Natural killer cell treated with Interleukin-12 subunit alpha and Interleukin-12 subunit beta and Interleukin-15 and Interleukin-18, amount 100 ng/mL, for 72 hours (primary cell): ENCODE results near the gene RCN1. TPM values are rescaled to one million over a fixed set of nuclear protein-coding genes. Genes with fewer than 3 reads are reported as not detected.
A peak's percentile ranks its signal among the peaks of the same experiment; 100 is the strongest.
"Not testable (repeated sequence)": the region's sequence is repeated elsewhere in the genome, so short reads cannot be mapped to it uniquely, and the experiment has no call there.

Experiments
- ATAC-seq, 2 donors: fragments of 150-1000 bp; cut with Tn5 transposase in 1 of 2; sonication (Bioruptor Pico), chemical (Tn5 transposase) in 1 of 2; 2 replicates each; pipeline ENCODE4 v1.10.0; 2021
- DNase-seq: peaks from one replicate; pipeline ENCODE4 v3.0.0; 2022; ENCODE audit warnings: low spot score
- H3K27ac Mint-ChIP-seq, 2 donors: 1 replicate in 1 of 2; 2 replicates in 1 of 2; pipeline ENCODE4 v1.8.0; 2022; ENCODE audit warnings: mixed read lengths in 2 of 2, mild to moderate bottlenecking in 1 of 2, moderate library complexity in 1 of 2
- H3K27me3 Mint-ChIP-seq, 2 donors: 1 replicate in 1 of 2; 2 replicates in 1 of 2; pipeline ENCODE4 v1.8.0; 2022; ENCODE audit warnings: mixed read lengths in 2 of 2
- H3K36me3 Mint-ChIP-seq: one replicate; pipeline ENCODE4 v1.8.0; 2022; ENCODE audit warnings: mixed read lengths
- H3K4me1 Mint-ChIP-seq, 2 donors: 1 replicate in 1 of 2; 2 replicates in 1 of 2; pipeline ENCODE4 v1.8.0; 2022; ENCODE audit warnings: low read depth in 2 of 2, mixed read lengths in 2 of 2, mild to moderate bottlenecking in 1 of 2
- H3K4me3 Mint-ChIP-seq: one replicate; pipeline ENCODE4 v1.8.0; 2022; ENCODE audit warnings: mixed read lengths
- H3K9me3 Mint-ChIP-seq: 2 replicates; pipeline ENCODE4 v1.8.0; 2022; ENCODE audit warnings: mixed read lengths
- total RNA-seq, 2 donors: library from RNA; stranded (reverse); gene quantifications; one replicate each; pipeline ENCODE4 v1.2.3, GENCODE V29; 2022

RCN1 gene
- total RNA-seq, 2 donors from 2014 or later = 22.8 to 25.7 TPM

DNA sequence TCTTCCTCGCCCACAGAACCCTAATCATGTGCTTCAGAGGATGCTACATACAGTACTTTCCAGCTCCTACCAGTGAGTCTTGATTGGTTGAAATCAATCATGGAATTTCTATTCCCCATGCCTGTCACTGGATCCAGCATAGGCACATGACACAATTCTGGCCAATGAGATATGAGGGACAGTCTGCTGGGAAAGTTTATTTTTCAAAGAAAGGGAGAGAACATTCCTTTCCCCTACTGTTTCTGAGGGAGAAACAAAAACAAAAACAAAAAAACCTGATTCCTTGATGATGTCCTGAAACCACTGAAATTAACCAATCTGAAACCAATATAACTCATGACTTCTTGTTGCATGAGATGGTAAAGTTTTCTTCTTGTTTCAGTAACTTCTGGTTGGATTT lies 3.3 kb upstream of the RCN1 start:
- Mint-ChIP-seq H3K27me3 (peaks cover 13 to 22% of the 10 kb centered on the region in 2 donors), H3K4me3 (no peak overlapping the region), H3K9me3 (no peaks in the 10 kb centered on the region), H3K27ac (no peak overlapping the region), H3K4me1 (peaks cover 16 to 21% of the 10 kb centered on the region in 2 donors), H3K36me3 (no peaks in the 10 kb centered on the region)
- ATAC-seq (no peak), DNase-seq (no peak)

DNA sequence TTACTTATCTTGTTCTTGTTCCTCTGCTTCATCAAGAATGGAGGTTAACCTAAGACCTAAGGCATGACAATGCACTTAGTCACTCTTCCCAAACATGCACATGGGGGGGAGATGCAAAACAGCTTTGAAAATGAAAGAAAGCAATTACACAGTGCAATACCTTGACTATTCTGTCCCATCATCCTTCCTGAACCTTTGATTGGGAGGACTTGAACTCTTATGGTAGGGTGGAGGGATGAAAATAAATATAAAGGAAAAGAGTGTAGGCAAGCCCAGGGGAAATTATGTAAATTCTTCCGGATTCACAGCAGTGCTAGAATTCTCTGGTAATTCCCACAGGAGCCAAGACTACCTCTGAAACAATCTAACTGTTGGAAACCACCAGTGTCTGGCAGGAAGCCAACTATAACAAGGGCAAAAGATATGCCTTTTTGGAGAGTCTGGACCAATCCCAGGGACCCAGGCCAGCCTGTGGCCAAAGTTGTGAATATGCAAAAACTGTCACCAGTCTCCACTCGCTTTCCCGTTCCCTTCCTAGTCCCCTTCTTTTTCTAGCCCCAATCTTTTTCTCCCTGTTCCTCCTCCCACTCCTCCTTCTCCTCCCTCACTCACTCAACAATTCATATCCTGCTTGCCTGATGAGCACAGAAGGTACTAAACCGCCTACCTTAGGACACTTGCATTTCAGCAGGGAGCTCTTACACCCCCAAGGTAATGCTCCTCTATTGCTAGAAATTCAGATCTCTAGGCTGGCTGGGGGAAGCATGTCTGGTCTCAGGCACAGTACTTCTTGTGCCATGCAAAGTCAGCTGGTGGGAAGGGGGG lies 2.5 kb upstream of the RCN1 start:
- peaks cover 22 to 27% of the 10 kb centered on the region in 2 donors for H3K4me1 Mint-ChIP-seq
- peak overlapping the region in 1 of 2 donors; percentile 10 for H3K27ac Mint-ChIP-seq
- H3K4me3 Mint-ChIP-seq = no peak overlapping the region
- H3K9me3 Mint-ChIP-seq = no peaks in the 10 kb centered on the region
- H3K36me3 Mint-ChIP-seq = no peaks in the 10 kb centered on the region
- ATAC-seq = no peak
- H3K27me3 Mint-ChIP-seq = peaks cover 13 to 22% of the 10 kb centered on the region in 2 donors
- no peak for DNase-seq

DNA sequence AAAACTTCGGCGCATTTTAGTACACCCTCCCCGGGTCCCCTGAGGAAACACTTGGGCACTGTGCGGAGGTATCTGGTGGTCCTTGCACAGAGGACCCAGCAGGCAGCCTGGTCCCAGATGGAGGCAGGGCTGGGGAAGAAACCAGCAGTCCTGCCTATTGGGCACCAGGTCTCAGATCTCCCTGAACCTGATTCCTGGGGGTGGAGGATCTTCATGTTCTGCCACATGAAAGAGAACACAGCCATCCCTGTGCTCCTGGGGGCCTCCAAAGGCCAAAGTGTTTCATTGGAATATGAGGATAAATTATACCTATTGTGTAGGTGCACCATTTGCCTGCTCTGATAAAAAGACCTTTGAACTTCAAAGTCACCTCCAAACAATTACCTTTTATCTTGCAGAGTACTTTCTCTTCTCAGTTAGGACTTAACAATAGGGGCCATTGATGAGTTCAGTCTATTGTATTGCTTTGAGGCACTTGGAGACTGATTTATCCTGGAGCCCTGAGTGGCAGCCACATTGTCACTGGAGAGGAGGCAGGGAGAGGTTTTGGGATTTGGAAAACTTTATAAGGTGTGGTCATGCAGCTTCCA lies 1.8 kb downstream of the RCN1 start:
- DNase-seq = no peak
- peaks cover 0 to 6% of the 10 kb centered on the region in 2 donors for H3K27me3 Mint-ChIP-seq
- peaks cover 38 to 40% of the 10 kb centered on the region in 2 donors for H3K4me1 Mint-ChIP-seq
- H3K9me3 Mint-ChIP-seq = no peaks in the 10 kb centered on the region
- no peak for ATAC-seq
- peak overlapping the region; percentile 69 for H3K4me3 Mint-ChIP-seq
- peak overlapping the region; percentile 71 to 84 for H3K27ac Mint-ChIP-seq
- peaks cover 11% of the 10 kb centered on the region for H3K36me3 Mint-ChIP-seq

DNA sequence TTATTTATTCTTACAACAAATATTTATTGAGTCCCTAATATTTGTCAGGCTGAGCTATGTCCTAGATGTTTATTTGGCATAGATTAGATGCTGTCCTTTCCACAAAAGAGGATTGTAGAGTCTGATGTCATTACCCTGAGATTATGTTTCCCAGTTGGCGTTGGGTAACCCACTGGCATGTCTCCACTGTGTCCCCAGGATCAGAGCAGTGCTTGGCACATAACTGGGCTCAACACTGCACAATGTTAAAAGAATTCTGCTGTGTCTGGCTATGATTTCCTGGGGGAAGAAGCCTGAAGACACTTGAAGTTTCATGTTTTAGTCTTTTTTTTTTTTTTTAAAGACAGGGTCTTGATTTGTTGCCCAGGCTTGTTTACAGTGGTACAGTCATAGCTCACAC lies 4.0 kb downstream of the RCN1 start:
- DNase-seq = no peak
- no peaks in the 10 kb centered on the region for H3K9me3 Mint-ChIP-seq
- H3K4me1 Mint-ChIP-seq = peaks cover 33 to 40% of the 10 kb centered on the region in 2 donors
- ATAC-seq = no peak
- H3K27me3 Mint-ChIP-seq = no peaks in the 10 kb centered on the region
- H3K27ac Mint-ChIP-seq = no peak overlapping the region
- peaks cover 28% of the 10 kb centered on the region for H3K36me3 Mint-ChIP-seq
- H3K4me3 Mint-ChIP-seq = no peak overlapping the region

DNA sequence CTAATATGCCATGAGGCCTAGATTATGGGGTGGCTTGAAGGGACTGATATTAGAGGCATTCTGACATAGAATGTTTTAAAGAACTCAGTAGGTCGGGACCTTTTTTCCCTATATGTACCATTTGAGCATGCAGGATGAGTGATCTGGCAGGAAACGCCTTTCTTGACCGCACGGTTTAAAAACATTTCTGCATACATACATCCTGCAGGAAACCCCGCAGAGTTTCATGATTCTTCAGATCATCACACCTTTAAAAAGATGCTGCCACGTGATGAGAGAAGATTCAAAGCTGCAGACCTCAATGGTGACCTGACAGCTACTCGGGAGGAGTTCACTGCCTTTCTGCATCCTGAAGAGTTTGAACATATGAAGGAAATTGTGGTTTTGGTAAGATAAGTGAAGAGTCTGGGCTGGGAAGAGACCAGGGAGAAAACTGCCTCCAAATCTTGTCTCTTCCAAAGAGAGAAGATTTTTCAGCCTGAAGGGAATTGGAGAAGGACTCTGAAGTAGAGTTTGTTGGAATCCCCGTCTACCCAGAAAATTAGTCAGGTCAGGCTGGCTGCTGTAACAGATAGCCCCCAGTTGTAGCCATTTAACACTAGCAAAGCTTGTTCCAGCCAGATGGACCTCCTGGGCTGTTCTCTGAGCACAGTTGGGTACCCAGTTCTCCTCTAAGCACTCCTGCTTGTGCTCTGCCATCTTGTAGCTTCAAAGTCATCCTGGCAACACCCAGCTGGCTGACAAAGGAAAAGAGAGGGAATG lies 7.4 kb downstream of the RCN1 start:
- H3K27ac Mint-ChIP-seq = peak overlapping the region in 1 of 2 donors; percentile 16
- no peaks in the 10 kb centered on the region for H3K27me3 Mint-ChIP-seq
- peak overlapping the region; percentile 28 for H3K4me3 Mint-ChIP-seq
- ATAC-seq (peak; percentile 70 to 75), DNase-seq (no peak)
- H3K9me3 Mint-ChIP-seq = no peaks in the 10 kb centered on the region
- peaks cover 41% of the 10 kb centered on the region for H3K36me3 Mint-ChIP-seq
- H3K4me1 Mint-ChIP-seq = peaks cover 27 to 31% of the 10 kb centered on the region in 2 donors

DNA sequence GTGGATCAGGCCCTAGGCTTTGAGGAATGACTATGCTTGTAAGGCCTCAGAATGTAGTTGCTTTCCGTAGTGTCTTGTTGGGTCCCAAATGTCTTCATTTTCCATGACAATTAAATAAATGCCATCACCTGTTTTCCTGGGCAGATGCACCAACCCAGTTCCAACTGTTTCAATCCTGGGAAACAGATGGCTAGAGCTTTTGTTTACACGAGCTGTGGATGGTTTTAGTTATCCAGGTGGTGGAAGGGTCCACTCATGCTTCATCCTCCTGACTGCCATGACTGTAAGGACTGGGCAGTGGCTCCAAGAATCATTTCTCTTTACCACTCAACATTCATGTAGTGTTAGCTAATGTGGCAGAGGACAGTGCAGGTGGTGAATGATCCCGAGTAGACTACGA lies 8.6 kb downstream of the RCN1 start:
- no peak overlapping the region for H3K4me3 Mint-ChIP-seq
- ATAC-seq = no peak
- no peaks in the 10 kb centered on the region for H3K9me3 Mint-ChIP-seq
- no peak overlapping the region for H3K27ac Mint-ChIP-seq
- no peak for DNase-seq
- peaks cover 21 to 23% of the 10 kb centered on the region in 2 donors for H3K4me1 Mint-ChIP-seq
- H3K36me3 Mint-ChIP-seq = peaks cover 47% of the 10 kb centered on the region
- no peaks in the 10 kb centered on the region for H3K27me3 Mint-ChIP-seq

DNA sequence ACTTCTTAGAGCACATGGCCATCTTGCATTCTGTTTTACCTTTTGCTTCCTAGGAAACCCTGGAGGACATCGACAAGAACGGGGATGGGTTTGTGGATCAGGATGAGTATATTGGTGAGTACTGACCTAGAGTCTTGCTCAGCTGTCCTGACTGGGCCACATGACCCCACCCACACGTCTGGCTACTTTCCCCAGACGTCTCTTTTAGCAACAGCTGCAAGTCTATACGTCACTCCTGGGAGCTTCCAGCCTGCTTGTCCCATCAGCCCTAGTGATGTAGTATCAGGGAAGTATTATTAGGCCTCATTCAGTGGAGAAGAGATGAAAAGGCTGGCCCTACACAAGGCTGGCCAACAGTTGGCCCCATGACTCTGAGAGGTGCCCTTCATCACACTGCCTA lies 9.6 kb downstream of the RCN1 start:
- no peak overlapping the region for H3K4me3 Mint-ChIP-seq
- no peak overlapping the region for H3K27ac Mint-ChIP-seq

DNA sequence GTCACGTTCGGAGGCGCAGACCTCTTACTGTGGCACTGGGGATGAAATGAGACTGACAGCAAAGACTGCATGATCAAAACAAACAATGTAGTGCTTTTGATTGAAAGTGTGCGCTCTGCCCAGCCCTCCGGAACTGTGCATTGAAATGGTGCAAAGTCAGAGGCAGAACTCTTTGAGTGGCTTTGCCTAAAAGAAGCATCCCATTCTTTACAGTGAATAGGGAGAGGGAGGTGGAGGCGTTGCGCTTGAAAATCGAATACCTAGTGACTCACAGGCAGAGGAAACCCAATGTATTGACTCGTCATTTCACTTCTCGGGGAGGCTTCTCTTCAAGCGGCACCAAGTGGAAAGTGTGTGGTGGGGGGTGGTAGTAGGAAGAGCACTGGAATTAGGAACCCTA lies 10.9 kb downstream of the RCN1 start:
- Mint-ChIP-seq H3K4me3 (no peak overlapping the region), H3K36me3 (peaks cover 46% of the 10 kb centered on the region), H3K4me1 (peaks cover 18 to 23% of the 10 kb centered on the region in 2 donors), H3K27ac (no peak overlapping the region), H3K9me3 (no peaks in the 10 kb centered on the region), H3K27me3 (no peaks in the 10 kb centered on the region)
- DNase-seq = no peak
- ATAC-seq = no peak

More for the DNA sequence above, 9.6 kb downstream of the RCN1 start:
- ATAC-seq = no peak
- Mint-ChIP-seq H3K36me3 (peaks cover 47% of the 10 kb centered on the region), H3K4me1 (peaks cover 21 to 23% of the 10 kb centered on the region in 2 donors), H3K9me3 (no peaks in the 10 kb centered on the region), H3K27me3 (no peaks in the 10 kb centered on the region)
- no peak for DNase-seq

DNA sequence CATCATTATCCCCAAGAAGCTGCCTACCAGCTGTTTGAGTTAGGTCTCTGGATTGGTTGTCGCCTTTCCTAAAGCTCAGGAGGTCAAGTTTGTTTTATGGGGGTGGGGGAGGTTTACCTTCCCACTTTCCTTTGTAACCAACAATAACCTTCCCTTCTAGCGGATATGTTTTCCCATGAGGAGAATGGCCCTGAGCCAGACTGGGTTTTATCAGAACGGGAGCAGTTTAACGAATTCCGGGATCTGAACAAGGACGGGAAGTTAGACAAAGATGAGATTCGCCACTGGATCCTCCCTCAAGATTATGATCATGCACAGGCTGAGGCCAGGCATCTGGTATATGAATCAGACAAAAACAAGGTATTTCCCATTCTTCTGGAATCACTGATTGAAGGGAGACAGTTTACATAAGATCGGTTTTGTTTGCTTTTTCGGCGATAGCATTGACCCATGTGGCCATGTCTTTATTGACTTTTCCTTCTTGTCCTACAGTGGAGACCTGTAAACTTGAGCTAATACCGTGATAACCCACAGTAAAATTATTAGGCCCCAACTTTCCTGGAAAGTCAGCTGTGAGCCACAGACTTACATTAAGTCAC lies 12.3 kb downstream of the RCN1 start:
- peaks cover 4 to 11% of the 10 kb centered on the region in 2 donors for H3K4me1 Mint-ChIP-seq
- not testable (repeated sequence) for H3K9me3 Mint-ChIP-seq, H3K27me3 Mint-ChIP-seq, DNase-seq, H3K4me3 Mint-ChIP-seq, H3K27ac Mint-ChIP-seq, ATAC-seq
- peaks cover 32% of the 10 kb centered on the region for H3K36me3 Mint-ChIP-seq

DNA sequence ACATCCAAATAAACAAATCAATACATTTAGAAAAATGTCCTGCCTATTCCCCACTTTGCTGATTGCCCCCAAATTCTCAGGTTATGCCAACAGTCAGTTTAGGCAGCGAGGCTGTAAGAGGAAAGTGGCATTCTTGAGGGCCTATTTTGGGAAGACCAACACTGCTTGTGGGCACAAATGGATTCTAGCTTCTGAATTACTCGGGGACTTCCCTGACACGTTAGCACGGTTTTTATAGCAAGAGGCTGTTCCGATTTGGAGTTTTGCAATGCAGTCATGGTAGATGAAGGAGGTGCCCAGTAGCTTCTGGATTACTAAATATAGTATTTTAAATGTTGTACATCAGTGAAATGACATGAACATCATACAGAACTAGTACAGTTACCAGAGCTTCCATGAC lies 13.1 kb downstream of the RCN1 start:
- Mint-ChIP-seq H3K4me1 (peaks cover 0 to 8% of the 10 kb centered on the region in 2 donors), H3K27me3 (no peaks in the 10 kb centered on the region), H3K9me3 (no peaks in the 10 kb centered on the region), H3K27ac (no peak overlapping the region), H3K36me3 (peaks cover 27% of the 10 kb centered on the region), H3K4me3 (no peak overlapping the region)
- ATAC-seq (no peak), DNase-seq (no peak)

DNA sequence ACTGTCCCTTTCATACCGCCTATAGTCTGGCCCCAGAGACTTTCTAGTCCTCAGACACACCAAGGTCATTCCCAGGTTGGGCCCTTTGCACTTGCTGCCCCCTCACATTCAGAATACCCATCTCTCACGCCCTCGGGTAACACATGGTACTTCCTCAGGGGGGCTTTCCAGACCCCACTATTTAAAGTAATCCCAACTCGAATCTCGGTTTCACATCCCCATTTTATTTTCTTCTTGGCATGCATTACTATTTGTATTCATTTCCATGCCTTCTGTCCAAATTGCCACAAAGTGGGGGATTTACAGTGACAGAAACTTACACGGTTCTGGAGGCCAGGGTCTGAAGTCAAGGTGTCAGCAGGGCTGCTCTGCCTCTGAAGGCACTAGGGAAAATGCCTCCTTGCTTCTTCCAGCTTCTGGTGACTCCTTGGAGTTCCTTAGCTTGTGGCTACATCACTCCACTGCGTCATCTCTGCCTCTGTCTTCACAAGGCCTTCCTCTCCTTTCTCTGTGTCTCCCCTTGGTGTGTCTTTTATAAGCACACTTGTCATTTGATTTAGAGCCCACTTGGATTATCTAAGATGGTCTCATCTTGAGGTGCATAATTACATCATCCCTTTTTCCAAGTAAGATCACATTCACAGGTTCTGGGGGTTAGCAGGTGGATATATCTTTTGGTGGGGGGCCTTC lies 15.1 kb downstream of the RCN1 start:
- Mint-ChIP-seq H3K4me1 (peaks cover 0 to 2% of the 10 kb centered on the region in 2 donors), H3K27ac (no peak overlapping the region), H3K4me3 (no peak overlapping the region), H3K9me3 (no peaks in the 10 kb centered on the region), H3K36me3 (peaks cover 19% of the 10 kb centered on the region), H3K27me3 (no peaks in the 10 kb centered on the region)
- DNase-seq (no peak), ATAC-seq (no peak)

DNA sequence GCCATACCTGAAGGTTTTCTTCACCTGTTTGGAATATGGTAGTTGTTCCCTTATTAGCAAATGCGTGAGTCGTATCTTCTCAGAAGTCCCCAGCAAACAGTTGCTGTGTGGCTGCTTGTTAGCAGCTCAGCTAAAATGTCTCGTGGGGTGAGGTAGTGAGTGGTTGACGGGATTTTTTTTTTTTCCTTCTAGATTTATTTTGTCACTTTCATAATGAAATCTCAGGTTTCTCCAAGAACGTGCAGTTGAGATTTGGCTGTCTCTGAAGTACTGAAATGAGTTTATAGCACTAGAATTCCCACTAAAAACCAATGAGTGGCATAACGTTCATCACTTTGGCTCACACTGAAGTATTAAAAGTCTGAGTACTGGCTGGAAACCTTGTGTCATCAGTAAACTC lies 16.8 kb downstream of the RCN1 start:
- H3K36me3 Mint-ChIP-seq = peaks cover 13% of the 10 kb centered on the region
- peak overlapping the region; percentile 26 for H3K4me3 Mint-ChIP-seq
- DNase-seq (no peak), ATAC-seq (peak in 1 of 2 donors; percentile 41)
- H3K9me3 Mint-ChIP-seq = no peaks in the 10 kb centered on the region
- peaks cover 0 to 2% of the 10 kb centered on the region in 2 donors for H3K4me1 Mint-ChIP-seq
- no peaks in the 10 kb centered on the region for H3K27me3 Mint-ChIP-seq
- H3K27ac Mint-ChIP-seq = no peak overlapping the region

DNA sequence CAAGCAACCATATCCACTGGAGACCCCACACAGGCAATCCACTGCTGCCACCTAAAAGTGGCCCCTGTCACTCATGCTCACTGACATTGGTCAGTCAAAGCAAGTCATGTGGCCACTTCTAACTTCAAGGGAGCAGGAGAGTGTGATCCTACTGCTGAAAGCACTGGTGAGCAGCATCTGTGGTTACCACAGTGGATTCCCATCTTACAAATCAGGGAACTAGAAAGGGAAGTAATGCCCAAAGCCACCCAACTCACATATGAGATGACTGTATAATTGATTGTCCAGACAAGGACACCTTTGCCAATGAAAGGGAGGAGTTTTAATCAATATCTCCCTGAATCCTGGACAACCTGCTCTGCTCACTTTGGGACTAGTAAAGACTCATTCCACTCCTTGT lies 17.7 kb downstream of the RCN1 start:
- H3K27me3 Mint-ChIP-seq = peaks cover 0 to 6% of the 10 kb centered on the region in 2 donors
- no peaks in the 10 kb centered on the region for H3K9me3 Mint-ChIP-seq
- no peak overlapping the region for H3K27ac Mint-ChIP-seq
- DNase-seq (no peak), ATAC-seq (no peak)
- H3K36me3 Mint-ChIP-seq = peaks cover 4% of the 10 kb centered on the region
- H3K4me1 Mint-ChIP-seq = peaks cover 0 to 2% of the 10 kb centered on the region in 2 donors
- no peak overlapping the region for H3K4me3 Mint-ChIP-seq
